ENCODE results near the gene TMEM151B.
A peak's percentile ranks its signal among the peaks of the same experiment; 100 is the strongest.
"Not testable (repeated sequence)": the region's sequence is repeated elsewhere in the genome, so short reads cannot be mapped to it uniquely, and the experiment has no call there.

The TMEM151B gene

GRCh38 chr6:44269921-44270525 lies at the start of gene TMEM151B:
Gene TMEM151B (plus strand): TSS chr6:44270450. CDS start chr6:44270743, 293 bp downstream.
- no peak for DNase-seq

- no peak for DNase-seq
Observed at GRCh38 chr6:44220913-44221290, 49.3 kb upstream of the TMEM151B start.

GRCh38 chr6:44221291-44221960 lies 48.8 kb upstream of the TMEM151B start:
- peak; percentile 83 for DNase-seq

GRCh38 chr6:44221961-44222335 lies 48.3 kb upstream of the TMEM151B start:
- DNase-seq: no peak

GRCh38 chr6:44222486-44223318 lies 47.5 kb upstream of the TMEM151B start:
- DNase-seq: no peak

GRCh38 chr6:44223319-44224028 lies 46.8 kb upstream of the TMEM151B start, which contains the start of gene SLC29A1:
Gene SLC29A1 (plus strand): TSS chr6:44223595. CDS start chr6:44227314, 3,719 bp downstream.
- DNase-seq: peak; percentile 28

- DNase-seq: no peak
Observed at GRCh38 chr6:44224029-44224964, 46.0 kb upstream of the TMEM151B start.

- DNase-seq: no peak
Observed at GRCh38 chr6:44224965-44225305, 45.3 kb upstream of the TMEM151B start.

- DNase-seq: no peak
Observed at GRCh38 chr6:44225579-44226325, 44.5 kb upstream of the TMEM151B start.

GRCh38 chr6:44226368-44227147 lies 43.7 kb upstream of the TMEM151B start:
- DNase-seq: no peak

GRCh38 chr6:44227148-44227793 lies 43.0 kb upstream of the TMEM151B start:
- DNase-seq: no peak

GRCh38 chr6:44228031-44228430 lies 42.2 kb upstream of the TMEM151B start:
- DNase-seq: no peak

GRCh38 chr6:44228433-44228832 lies 41.8 kb upstream of the TMEM151B start:
- DNase-seq: no peak

GRCh38 chr6:44228836-44229235 lies 41.4 kb upstream of the TMEM151B start:
- no peak for DNase-seq

- DNase-seq: no peak
Observed at GRCh38 chr6:44229376-44230033, 40.7 kb upstream of the TMEM151B start.

- no peak for DNase-seq
Observed at GRCh38 chr6:44230034-44230675, 40.1 kb upstream of the TMEM151B start.

- DNase-seq: not testable (repeated sequence)
Observed at GRCh38 chr6:44231426-44231825, 38.8 kb upstream of the TMEM151B start.

GRCh38 chr6:44232676-44233566 lies 37.3 kb upstream of the TMEM151B start:
- no peak for DNase-seq
